RWPE2 (cell line): ENCODE data around the gene TOMM22.

Experiments used
- ATAC-seq: fragments of 200-7000 bp; cut with Tn5 transposase; 3 replicates; pipeline ENCODE4 v1.9.1; 2021; ENCODE audit warnings: low read depth
- DNase-seq: peaks from one replicate; pipeline ENCODE4 v3.0.0-alpha.2; 2020; ENCODE audit warnings: low spot score
- H3K27ac ChIP-seq: fragments of 450-650 bp; 2 replicates; pipeline ENCODE4 v1.5.1; 2017; ENCODE audit warnings: mild to moderate bottlenecking; ENCODE audit not compliant: poor library complexity, severe bottlenecking
- H3K27me3 ChIP-seq: fragments of 250-450 bp; sonication (Bioruptor Pico); 2 replicates; pipeline ENCODE4 v1.5.1; 2021; ENCODE audit warnings: mild to moderate bottlenecking, moderate library complexity; ENCODE audit not compliant: insufficient read depth, poor library complexity, severe bottlenecking
- H3K36me3 ChIP-seq: fragments of 250-450 bp; sonication (Bioruptor Pico); 2 replicates; pipeline ENCODE4 v1.5.1; 2020; ENCODE audit warnings: low read depth, mild to moderate bottlenecking, moderate library complexity
- H3K4me1 ChIP-seq: fragments of 250-450 bp; sonication (Bioruptor Pico); 2 replicates; pipeline ENCODE4 v1.5.1; 2021; ENCODE audit warnings: mild to moderate bottlenecking, moderate library complexity; ENCODE audit not compliant: insufficient read depth, poor library complexity, severe bottlenecking
- H3K4me3 ChIP-seq: fragments of 250-450 bp; sonication (Bioruptor Pico); 2 replicates; pipeline ENCODE4 v1.5.1; 2021; ENCODE audit warnings: mild to moderate bottlenecking, moderate library complexity; ENCODE audit not compliant: severe bottlenecking
- H3K9me3 ChIP-seq: fragments of 250-450 bp; sonication (Bioruptor Pico); 2 replicates; pipeline ENCODE4 v1.5.1; 2021; ENCODE audit warnings: mild to moderate bottlenecking, moderate library complexity; ENCODE audit not compliant: severe bottlenecking
- CTCF ChIP-seq: fragments of 450-650 bp; IDR thresholded peaks from one replicate; pipeline ENCODE4 v1.5.1; 2017; ENCODE audit warnings: mild to moderate bottlenecking, moderate library complexity; ENCODE audit not compliant: poor library complexity, severe bottlenecking

The TOMM22 gene

GRCh38 chr22:38713921-38714320 lies 32.2 kb downstream of the TOMM22 start:
- TF ChIP-seq CTCF: no peak
- no peak overlapping the region for H3K4me3 ChIP-seq
- H3K27me3 ChIP-seq: no peaks in the 10 kb centered on the region
- ATAC-seq (no peak), DNase-seq (no peak)
- no peaks in the 10 kb centered on the region for H3K9me3 ChIP-seq
- peaks cover 67% of the 10 kb centered on the region for H3K36me3 ChIP-seq
- no peak overlapping the region for H3K27ac ChIP-seq
- H3K4me1 ChIP-seq: peaks cover 13% of the 10 kb centered on the region

GRCh38 chr22:38715176-38715764 lies 33.5 kb downstream of the TOMM22 start:
- H3K27me3 ChIP-seq: no peaks in the 10 kb centered on the region
- no peak for TF ChIP-seq CTCF
- H3K27ac ChIP-seq: no peak overlapping the region
- peaks cover 14% of the 10 kb centered on the region for H3K4me1 ChIP-seq
- H3K9me3 ChIP-seq: no peaks in the 10 kb centered on the region
- no peak for ATAC-seq
- no peak overlapping the region for H3K4me3 ChIP-seq
- H3K36me3 ChIP-seq: peaks cover 64% of the 10 kb centered on the region
- no peak for DNase-seq

GRCh38 chr22:38715852-38716251 lies 34.1 kb downstream of the TOMM22 start:
- Histone ChIP-seq H3K9me3 (no peaks in the 10 kb centered on the region), H3K4me3 (no peak overlapping the region), H3K36me3 (peaks cover 64% of the 10 kb centered on the region), H3K4me1 (peaks cover 14% of the 10 kb centered on the region), H3K27ac (no peak overlapping the region), H3K27me3 (no peaks in the 10 kb centered on the region)
- DNase-seq (no peak), ATAC-seq (no peak)
- TF ChIP-seq CTCF: no peak

- Histone ChIP-seq H3K36me3 (peaks cover 64% of the 10 kb centered on the region), H3K27me3 (no peaks in the 10 kb centered on the region), H3K27ac (no peak overlapping the region), H3K4me3 (no peak overlapping the region), H3K9me3 (no peaks in the 10 kb centered on the region), H3K4me1 (peaks cover 11% of the 10 kb centered on the region)
- no peak for ATAC-seq
- TF ChIP-seq CTCF: no peak
- no peak for DNase-seq
These were observed 34.5 kb downstream of the TOMM22 start for GRCh38 chr22:38716271-38716670.

- Histone ChIP-seq H3K36me3 (peaks cover 64% of the 10 kb centered on the region), H3K27ac (peak overlapping the region; percentile 48), H3K27me3 (no peaks in the 10 kb centered on the region), H3K4me1 (peaks cover 11% of the 10 kb centered on the region), H3K9me3 (no peaks in the 10 kb centered on the region), H3K4me3 (no peak overlapping the region)
- ATAC-seq (no peak), DNase-seq (no peak)
- no peak for TF ChIP-seq CTCF
These were observed 35.1 kb downstream of the TOMM22 start for GRCh38 chr22:38716826-38717225.
